ENCODE measurements around the gene FRMPD4. TPM values are rescaled to one million over a fixed set of nuclear protein-coding genes. Genes with fewer than 3 reads are reported as not detected.

The FRMPD4 gene
- total RNA-seq, 1 donor from 2014 or later, result not detected

DNA sequence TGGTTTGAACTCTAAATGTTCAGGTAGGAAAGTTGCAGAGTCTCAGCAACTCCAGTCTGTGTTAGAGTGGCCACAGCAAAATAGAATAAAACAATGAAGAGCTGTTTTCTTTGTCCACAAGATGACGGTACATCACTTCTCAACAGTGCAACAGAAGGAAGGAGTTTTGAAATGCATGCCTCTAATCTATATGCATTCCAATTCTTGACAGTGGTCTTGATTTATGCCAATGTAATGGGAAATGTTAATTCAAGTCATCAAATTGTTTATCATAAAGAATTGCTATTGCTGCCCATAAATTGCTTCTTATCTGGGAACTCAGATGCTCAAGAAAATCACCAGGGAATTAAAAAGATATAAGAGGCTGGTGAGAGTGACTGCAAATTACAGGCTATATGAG, 457.4 kb downstream of the FRMPD4 start:
- TF ChIP-seq, protein P1, sequence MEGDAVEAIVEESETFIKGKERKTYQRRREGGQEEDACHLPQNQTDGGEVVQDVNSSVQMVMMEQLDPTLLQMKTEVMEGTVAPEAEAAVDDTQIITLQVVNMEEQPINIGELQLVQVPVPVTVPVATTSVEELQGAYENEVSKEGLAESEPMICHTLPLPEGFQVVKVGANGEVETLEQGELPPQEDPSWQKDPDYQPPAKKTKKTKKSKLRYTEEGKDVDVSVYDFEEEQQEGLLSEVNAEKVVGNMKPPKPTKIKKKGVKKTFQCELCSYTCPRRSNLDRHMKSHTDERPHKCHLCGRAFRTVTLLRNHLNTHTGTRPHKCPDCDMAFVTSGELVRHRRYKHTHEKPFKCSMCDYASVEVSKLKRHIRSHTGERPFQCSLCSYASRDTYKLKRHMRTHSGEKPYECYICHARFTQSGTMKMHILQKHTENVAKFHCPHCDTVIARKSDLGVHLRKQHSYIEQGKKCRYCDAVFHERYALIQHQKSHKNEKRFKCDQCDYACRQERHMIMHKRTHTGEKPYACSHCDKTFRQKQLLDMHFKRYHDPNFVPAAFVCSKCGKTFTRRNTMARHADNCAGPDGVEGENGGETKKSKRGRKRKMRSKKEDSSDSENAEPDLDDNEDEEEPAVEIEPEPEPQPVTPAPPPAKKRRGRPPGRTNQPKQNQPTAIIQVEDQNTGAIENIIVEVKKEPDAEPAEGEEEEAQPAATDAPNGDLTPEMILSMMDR (IDR thresholded peaks at IDR 0.05), result no peak
- intact Hi-C loops (cut with micrococcal nuclease), result no loop called here
- Mint-ChIP-seq H3K27me3 (peaks cover 6% of the 10 kb centered on the region), H3K9me3 (no peaks in the 10 kb centered on the region), H3K4me3 (no peak overlapping the region), H3K4me1 (no peaks in the 10 kb centered on the region), H3K27ac (no peak overlapping the region), H3K36me3 (ENCODE audit: low read depth) (no peaks in the 10 kb centered on the region)
- ChIA-PET CTCF (no interaction called here), POLR2A (no interaction called here)
- ATAC-seq (ENCODE audit: low read depth) (no peak), DNase-seq (no peak)

DNA sequence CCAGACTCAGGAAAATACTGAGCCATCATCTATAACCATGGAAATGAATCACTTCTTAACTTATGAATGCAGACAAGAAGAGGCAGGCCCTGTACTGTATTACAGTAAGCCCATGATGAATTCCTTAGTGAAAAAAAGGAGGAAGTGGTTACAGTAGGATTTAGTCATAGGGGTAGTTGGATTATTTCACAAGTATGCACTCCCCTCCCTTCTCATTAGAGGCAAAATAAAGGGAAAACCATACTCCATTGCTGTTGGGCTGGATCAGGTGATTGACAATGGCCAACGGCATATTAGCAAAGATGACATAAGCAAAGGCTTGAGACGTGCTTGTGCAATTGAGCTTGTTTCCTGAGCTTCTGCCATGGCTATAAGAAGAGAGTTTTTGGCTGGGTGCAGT, 471.8 kb downstream of the FRMPD4 start:
- no peaks in the 10 kb centered on the region for H3K36me3 Mint-ChIP-seq (ENCODE audit: low read depth)
- H3K4me3 Mint-ChIP-seq, result no peak overlapping the region
- H3K9me3 Mint-ChIP-seq, result no peaks in the 10 kb centered on the region
- H3K4me1 Mint-ChIP-seq, result no peaks in the 10 kb centered on the region
- TF ChIP-seq, protein P1 (IDR thresholded peaks at IDR 0.05), result no peak
- H3K27me3 Mint-ChIP-seq, result peaks cover 3% of the 10 kb centered on the region
- POLR2A ChIA-PET, result no interaction called here
- DNase-seq (no peak), ATAC-seq (ENCODE audit: low read depth) (no peak)
- no peak overlapping the region for H3K27ac Mint-ChIP-seq
- CTCF ChIA-PET, result no interaction called here
- intact Hi-C loops (cut with micrococcal nuclease), result no loop called here

DNA sequence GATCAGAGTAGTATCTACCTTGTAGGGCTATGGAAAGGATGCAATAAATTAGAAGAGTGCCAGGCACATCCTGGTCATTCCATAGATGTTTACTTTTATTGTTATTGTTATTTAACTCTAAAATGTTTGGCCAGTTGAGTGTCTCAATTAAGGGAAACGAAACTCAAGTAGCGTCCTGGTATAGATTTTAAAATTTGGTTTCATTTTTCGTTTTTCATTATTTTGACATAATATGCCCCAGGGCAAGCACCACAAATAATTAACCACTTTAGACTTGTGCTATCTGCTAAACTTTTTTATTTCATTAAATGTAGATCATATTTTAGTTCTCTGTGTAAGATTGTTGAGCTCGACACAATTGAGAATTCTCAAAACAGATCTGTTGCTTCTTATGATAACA, 473.2 kb downstream of the FRMPD4 start:
- Mint-ChIP-seq H3K36me3 (ENCODE audit: low read depth) (no peaks in the 10 kb centered on the region), H3K27ac (no peak overlapping the region), H3K9me3 (no peaks in the 10 kb centered on the region), H3K27me3 (peaks cover 3% of the 10 kb centered on the region), H3K4me1 (no peaks in the 10 kb centered on the region), H3K4me3 (no peak overlapping the region)
- DNase-seq (no peak), ATAC-seq (ENCODE audit: low read depth) (no peak)
- CTCF ChIA-PET, result no interaction called here
- intact Hi-C loops (cut with micrococcal nuclease), result no loop called here
- TF ChIP-seq, protein P1 (IDR thresholded peaks at IDR 0.05), result no peak
- POLR2A ChIA-PET, result no interaction called here

DNA sequence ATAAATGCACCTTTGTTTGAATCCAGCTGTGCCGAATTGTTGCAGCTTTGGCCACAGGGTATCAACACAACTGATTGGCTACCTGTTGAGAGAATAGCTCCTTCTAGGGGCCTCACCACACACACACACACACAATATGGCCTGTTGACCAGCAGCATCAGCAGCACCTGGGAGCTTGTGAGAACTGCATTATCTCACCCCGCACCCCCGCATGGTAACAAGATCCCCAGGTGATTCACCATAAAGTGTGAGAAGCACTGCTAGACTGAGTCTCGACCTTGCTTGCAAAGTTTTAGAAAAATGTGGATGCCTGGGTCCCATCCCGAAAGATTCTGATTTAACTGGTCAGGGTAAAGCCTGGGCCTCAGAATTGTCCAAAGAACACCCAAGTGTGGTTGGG, 476.0 kb downstream of the FRMPD4 start:
- DNase-seq (no peak), ATAC-seq (ENCODE audit: low read depth) (no peak)
- ChIA-PET CTCF (no interaction called here), POLR2A (no interaction called here)
- TF ChIP-seq, protein P1 (IDR thresholded peaks at IDR 0.05), result no peak
- Mint-ChIP-seq H3K4me1 (no peaks in the 10 kb centered on the region), H3K9me3 (no peaks in the 10 kb centered on the region), H3K4me3 (no peak overlapping the region), H3K27me3 (no peaks in the 10 kb centered on the region), H3K36me3 (ENCODE audit: low read depth) (no peaks in the 10 kb centered on the region), H3K27ac (no peak overlapping the region)
- intact Hi-C loops (cut with micrococcal nuclease), result no loop called here

DNA sequence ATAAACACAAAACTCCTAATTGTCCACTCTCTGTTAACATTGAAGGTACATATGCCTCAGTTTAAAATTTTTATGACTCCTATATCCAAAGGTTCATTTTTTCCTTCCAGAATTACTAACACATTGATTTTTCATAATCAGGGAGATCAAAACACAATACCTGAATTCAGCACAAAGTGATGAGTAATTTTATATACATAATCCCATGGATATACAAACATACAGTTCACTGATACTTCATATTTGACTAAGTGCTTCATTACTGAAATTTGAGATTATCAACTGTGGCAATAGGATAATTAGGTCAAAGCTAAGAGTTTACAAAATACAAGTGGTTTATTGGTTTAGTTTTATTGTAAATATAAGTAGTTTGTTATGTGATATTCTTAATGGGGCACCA, 476.8 kb downstream of the FRMPD4 start:
- Mint-ChIP-seq H3K36me3 (ENCODE audit: low read depth) (no peaks in the 10 kb centered on the region), H3K27ac (no peak overlapping the region), H3K4me1 (no peaks in the 10 kb centered on the region), H3K27me3 (no peaks in the 10 kb centered on the region), H3K9me3 (no peaks in the 10 kb centered on the region), H3K4me3 (no peak overlapping the region)
- ChIA-PET CTCF (no interaction called here), POLR2A (no interaction called here)
- no peak for DNase-seq
- intact Hi-C loops (cut with micrococcal nuclease), result no loop called here
- TF ChIP-seq, protein P1 (IDR thresholded peaks at IDR 0.05), result no peak
- ATAC-seq (ENCODE audit: low read depth), result no peak

Data from activated B cell treated with CpG ODN at 0.5 μM for 24 hours (primary cell).